Fibroblast of villous mesenchyme (primary cell): ENCODE data around the gene EPC1. TPM values are rescaled to one million over a fixed set of nuclear protein-coding genes. Genes with fewer than 3 reads are reported as not detected.
"Not testable (repeated sequence)": the region's sequence is repeated elsewhere in the genome, so short reads cannot be mapped to it uniquely, and the experiment has no call there.

Experiments used
- DNase-seq: peaks from one replicate; pipeline ENCODE4 v3.0.0-alpha.2; 2010; ENCODE audit warnings: low read depth
- H3K4me3 ChIP-seq: 2 replicates; pipeline ENCODE4 v1.5.1; 2011; ENCODE audit warnings: low read depth, mild to moderate bottlenecking, low read length
- total RNA-seq: library from RNA; depleted of rRNA; stranded (reverse); fragments of >200 nt; gene quantifications from 2 replicates; pipeline ENCODE4 v1.2.3, GENCODE V29; 2012
- TF ChIP-seq, protein P1 (sequence below): IDR thresholded peaks from 2 replicates; pipeline ENCODE4 v1.5.1; 2012; ENCODE audit warnings: low read depth, mild to moderate bottlenecking, low read length; ENCODE audit not compliant: insufficient read depth

Gene EPC1
- total RNA-seq, 1 donor, result 19.4 TPM

DNA sequence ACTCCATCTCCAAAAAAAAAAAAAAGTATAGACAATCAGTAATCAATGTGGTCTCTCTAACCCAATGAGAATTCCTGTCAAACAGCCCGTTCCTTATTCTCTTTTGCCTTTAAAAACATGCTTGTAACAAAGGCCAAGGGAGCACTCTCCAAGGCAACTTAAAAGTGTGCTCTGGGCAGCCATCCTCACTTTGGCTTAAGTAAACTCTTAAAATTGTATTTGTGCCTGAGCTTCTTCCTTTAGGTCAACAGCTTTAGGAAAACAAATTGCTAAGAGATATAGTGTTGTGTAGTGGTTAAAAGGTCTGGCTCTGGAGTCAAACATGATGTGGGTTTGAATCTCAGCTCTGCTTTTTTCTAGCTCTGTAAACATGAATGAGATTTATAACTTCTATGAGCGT, 13.9 kb upstream of the EPC1 start:
- TF ChIP-seq, protein P1, sequence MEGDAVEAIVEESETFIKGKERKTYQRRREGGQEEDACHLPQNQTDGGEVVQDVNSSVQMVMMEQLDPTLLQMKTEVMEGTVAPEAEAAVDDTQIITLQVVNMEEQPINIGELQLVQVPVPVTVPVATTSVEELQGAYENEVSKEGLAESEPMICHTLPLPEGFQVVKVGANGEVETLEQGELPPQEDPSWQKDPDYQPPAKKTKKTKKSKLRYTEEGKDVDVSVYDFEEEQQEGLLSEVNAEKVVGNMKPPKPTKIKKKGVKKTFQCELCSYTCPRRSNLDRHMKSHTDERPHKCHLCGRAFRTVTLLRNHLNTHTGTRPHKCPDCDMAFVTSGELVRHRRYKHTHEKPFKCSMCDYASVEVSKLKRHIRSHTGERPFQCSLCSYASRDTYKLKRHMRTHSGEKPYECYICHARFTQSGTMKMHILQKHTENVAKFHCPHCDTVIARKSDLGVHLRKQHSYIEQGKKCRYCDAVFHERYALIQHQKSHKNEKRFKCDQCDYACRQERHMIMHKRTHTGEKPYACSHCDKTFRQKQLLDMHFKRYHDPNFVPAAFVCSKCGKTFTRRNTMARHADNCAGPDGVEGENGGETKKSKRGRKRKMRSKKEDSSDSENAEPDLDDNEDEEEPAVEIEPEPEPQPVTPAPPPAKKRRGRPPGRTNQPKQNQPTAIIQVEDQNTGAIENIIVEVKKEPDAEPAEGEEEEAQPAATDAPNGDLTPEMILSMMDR, result no peak
- H3K4me3 ChIP-seq, result no peak overlapping the region
- no peak for DNase-seq

- DNase-seq, result no peak
- TF ChIP-seq, protein P1, result no peak
- no peak overlapping the region for H3K4me3 ChIP-seq
These were observed 13.3 kb upstream of the EPC1 start for GRCh38 chr10:32360241-32360640.

- no peak overlapping the region for H3K4me3 ChIP-seq
- TF ChIP-seq, protein P1, result no peak
- no peak for DNase-seq
These were observed 10.2 kb upstream of the EPC1 start for GRCh38 chr10:32357056-32357735.

DNA sequence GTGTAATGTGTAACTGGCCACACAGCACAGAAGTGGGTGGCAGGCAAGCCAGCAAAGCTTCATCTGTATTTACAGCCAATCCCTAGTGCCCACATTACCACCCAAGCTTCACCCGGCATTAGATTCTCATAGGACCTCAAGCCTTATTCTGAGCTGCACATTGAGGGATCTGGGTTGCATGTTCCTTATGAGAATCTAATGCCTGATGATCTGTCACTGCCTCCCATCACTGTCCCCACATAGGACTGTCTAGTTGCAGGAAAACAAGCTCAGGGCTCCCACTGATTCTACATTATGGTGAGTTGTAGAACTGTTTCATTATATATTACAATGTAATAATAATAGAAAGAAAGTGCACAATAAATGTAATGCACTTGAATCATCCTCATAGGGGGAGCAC, 7.7 kb upstream of the EPC1 start:
- DNase-seq, H3K4me3 ChIP-seq: not testable (repeated sequence)

GRCh38 chr10:32350811-32351350, 3.9 kb upstream of the EPC1 start:
- DNase-seq, result no peak
- TF ChIP-seq, protein P1, result no peak
- H3K4me3 ChIP-seq, result no peak overlapping the region

DNA sequence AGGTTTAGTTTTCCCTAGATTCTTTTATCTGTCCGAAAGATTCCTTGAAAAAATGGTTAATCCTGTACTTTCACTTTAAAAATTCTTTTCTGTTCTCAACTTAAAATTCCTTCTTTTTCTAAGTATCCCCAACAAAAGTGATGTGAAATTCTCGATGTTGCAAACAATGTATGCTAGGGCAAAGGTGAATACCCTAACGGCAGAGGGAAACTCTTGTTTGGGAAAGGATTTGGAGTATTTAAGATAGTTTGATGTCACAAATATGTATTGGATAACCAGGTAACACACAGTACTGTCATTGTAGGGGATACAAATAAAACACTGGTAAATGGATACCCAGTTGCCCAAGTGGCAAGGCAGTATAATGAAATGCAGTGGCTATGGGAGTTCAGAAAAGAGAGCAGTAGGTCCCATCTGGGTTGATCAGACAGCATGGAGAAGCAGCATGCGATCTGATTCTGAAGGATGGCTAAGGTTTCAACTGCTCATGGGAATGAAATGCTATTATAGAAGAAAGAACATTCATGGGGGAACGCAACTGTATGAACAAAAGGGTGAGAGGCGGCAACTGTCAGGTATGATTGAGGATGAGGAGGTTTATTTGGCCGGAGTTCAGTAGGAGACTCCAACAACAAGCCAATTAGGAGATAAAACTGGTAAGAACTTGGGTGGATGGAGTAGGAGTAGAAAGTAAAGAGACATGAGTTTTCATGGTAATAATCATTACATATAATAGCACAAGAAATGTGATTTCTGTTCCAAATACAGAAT, 3.2 kb upstream of the EPC1 start:
- H3K4me3 ChIP-seq, result no peak overlapping the region
- TF ChIP-seq, protein P1, result no peak
- no peak for DNase-seq

DNA sequence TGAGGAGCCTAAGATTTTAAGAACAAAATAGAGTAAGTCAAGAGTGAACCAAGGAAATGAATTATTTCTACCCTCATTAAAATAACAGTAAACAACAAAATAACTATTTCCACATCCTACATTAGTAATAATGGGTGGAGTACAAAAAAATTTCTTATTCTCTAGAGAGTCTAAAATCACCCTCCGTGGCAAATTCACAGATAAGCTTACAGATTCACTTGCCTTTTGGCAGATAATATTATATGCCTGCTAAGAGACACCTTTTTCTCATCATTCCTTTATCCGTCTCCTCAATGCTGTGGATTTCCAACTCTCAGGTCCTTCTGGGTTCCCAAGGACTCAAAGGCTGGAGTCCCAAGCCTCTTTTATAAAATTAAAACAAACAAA, 2.2 kb upstream of the EPC1 start:
- no peak overlapping the region for H3K4me3 ChIP-seq
- no peak for DNase-seq
- TF ChIP-seq, protein P1, result no peak
